HG02763 (cell line): Measurements from ENCODE around the gene PUS1.

ENCODE experiments used
- ATAC-seq: cut with Tn5 transposase; IDR thresholded peaks from one replicate; pipeline ENCODE4 v1.9.1; 2021; ENCODE audit warnings: mild to moderate bottlenecking, moderate library complexity; ENCODE audit not compliant: unreplicated experiment

Gene PUS1

DNA sequence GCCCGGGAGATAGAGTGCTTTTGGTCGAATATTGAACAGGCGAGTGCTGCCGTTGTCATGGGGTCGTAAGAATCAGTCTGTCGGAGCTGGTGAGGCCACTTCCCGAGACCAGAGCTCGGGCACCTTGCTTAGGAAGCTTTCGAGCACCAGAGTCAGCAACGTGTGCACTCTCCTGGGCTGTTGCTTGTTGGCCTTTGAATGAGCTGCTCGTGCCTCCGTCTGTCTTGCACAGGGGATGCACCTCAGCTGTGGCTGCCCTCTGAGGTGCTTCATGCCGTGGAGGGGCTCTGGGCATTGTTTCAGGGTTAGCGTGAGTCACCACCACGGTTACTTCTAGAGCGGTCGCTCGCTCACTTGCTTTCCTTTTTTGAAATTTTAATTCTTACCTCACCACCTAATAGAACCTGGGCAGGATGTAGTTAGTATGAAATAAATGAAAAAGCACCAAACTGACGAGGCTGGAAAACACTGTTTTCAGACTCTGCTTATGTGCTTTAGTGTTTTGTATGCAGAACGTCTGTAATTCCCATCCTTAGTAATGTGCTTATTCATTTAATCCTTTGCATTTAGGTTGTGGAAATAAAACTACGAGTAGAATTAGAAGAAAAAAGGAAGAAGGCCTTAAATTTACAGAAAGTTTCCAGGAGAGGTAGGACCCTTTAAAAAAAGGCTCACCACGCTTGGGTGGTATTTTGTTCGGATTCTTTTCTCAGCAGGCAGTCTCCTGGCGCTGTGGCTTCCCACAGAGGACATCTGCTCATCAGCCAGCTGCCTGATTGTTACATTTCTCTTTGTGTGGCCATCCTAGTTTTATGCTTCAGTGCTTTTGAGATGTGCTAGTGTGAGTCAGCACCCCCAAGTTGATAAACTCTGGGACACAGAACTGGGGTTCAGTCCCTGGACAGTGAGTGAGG is 61.2 kb downstream of the PUS1 start:
- ATAC-seq, result no peak

DNA sequence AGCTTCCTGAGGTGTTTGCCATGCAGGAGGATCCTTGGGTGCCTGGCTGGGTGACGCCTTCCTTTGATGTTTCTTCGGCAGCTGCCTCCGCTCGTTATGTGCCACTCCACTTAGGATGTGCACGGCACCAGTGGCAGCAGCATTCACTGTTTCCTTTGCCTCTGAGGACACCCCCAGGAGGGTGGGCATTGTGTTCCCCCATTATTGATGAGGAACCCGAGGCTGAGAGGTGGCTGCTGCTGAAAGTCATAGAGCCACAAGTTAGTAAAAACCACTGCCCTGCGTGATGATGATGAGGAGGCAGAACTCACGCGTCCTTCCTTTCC is 61.9 kb downstream of the PUS1 start:
- no peak for ATAC-seq

DNA sequence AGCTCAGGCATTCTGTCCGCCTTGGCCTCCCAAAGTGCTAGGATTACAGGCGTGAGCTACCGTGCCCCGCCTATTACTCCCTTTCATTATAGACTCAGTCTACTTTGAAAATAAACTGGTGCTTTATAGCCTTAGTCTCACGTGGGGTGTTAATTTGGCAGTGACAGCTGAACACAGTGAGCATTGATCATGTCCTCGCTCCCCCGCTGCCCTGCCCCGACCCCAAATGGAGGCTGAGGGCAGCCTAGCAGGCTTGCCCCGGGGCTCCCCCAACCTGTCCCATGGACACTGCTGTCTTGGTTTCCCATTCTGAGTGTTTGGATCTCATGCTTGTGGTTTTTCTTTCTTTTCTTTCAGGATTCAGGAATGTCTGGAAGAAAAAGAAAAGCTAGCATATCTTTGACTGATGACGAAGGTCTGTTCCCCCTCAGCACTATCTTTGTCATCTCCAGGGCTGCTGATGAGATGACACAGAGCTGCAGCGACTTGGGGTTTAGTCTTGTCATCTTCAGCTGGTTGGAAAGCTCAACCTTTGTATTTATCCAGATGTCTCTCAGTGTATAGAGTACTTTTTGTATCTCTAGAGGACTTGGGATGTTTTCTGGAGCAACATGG is 62.8 kb downstream of the PUS1 start:
- ATAC-seq, result no peak

DNA sequence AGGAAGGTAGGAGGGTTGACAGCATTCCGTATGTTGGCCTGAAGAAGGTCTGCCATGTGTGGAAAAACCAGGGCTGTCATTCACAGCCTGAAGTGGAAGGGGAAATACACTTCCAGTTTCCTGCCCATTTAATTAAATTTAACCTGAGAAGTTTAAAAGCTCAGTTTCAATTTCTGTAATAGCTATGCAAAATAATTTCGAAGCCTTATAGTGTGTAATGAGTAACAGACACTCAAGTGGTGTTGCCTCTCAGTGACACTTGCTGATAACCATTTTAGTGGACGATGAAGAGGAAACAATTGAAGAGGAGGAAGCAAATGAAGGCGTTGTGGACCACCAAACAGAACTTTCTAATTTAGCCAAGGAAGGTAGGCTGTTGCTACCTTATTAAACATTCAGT is 65.5 kb downstream of the PUS1 start:
- ATAC-seq, result peak; percentile 74
